Natural killer cell (primary cell): ENCODE results near the gene PHF20. TPM values are rescaled to one million over a fixed set of nuclear protein-coding genes. Genes with fewer than 3 reads are reported as not detected.

Experiments
- ATAC-seq, 3 donors: fragments of 150-1000 bp in 2 of 3; fragments of 200-7000 bp in 1 of 3; cut with Tn5 transposase; 1 replicate in 1 of 3; 2 replicates in 2 of 3; pipeline ENCODE4 v1.10.0; 2021; ENCODE audit warnings: mild to moderate bottlenecking in 2 of 3, moderate library complexity in 2 of 3
- DNase-seq, 2 donors: peaks; one replicate each; pipeline versions ENCODE4 v3.0.0 to v3.0.0-alpha.2; 2013 to 2021; ENCODE audit warnings: mixed read lengths in 1 of 2
- H3K27ac ChIP-seq: one replicate; pipeline ENCODE4 v1.5.1; 2013; ENCODE audit warnings: mild to moderate bottlenecking, low read length
- H3K27me3 ChIP-seq: one replicate; pipeline ENCODE4 v1.6.1; 2013; ENCODE audit warnings: low read length; ENCODE audit not compliant: control insufficient read depth, insufficient read depth
- H3K36me3 ChIP-seq: one replicate; pipeline ENCODE4 v1.6.1; 2013; ENCODE audit warnings: low read length; ENCODE audit not compliant: control insufficient read depth, insufficient read depth
- H3K4me1 ChIP-seq: one replicate; pipeline ENCODE4 v1.6.1; 2013; ENCODE audit warnings: low read length; ENCODE audit not compliant: control insufficient read depth, insufficient read depth
- H3K4me3 ChIP-seq: one replicate; pipeline ENCODE4 v1.5.1; 2013; ENCODE audit warnings: low read length
- H3K9me3 ChIP-seq: one replicate; pipeline ENCODE4 v1.6.1; 2013; ENCODE audit warnings: low read length; ENCODE audit not compliant: control insufficient read depth, insufficient read depth
- H3K27ac Mint-ChIP-seq, 2 donors: one replicate each; pipeline ENCODE4 v1.8.0; 2022; ENCODE audit warnings: mild to moderate bottlenecking in 2 of 2, mixed read lengths in 2 of 2, moderate library complexity in 1 of 2
- H3K27me3 Mint-ChIP-seq, 2 donors: one replicate each; pipeline ENCODE4 v1.8.0; 2022; ENCODE audit warnings: low read depth in 2 of 2, mixed read lengths in 2 of 2
- H3K36me3 Mint-ChIP-seq: one replicate; pipeline ENCODE4 v1.8.0; 2022; ENCODE audit warnings: mixed read lengths
- H3K4me1 Mint-ChIP-seq, 2 donors: one replicate each; pipeline ENCODE4 v1.8.0; 2022; ENCODE audit warnings: mixed read lengths in 2 of 2
- H3K4me3 Mint-ChIP-seq: one replicate; pipeline ENCODE4 v1.8.0; 2022; ENCODE audit warnings: mild to moderate bottlenecking, moderate library complexity, mixed read lengths
- H3K9me3 Mint-ChIP-seq, 2 donors: one replicate each; pipeline ENCODE4 v1.8.0; 2022; ENCODE audit warnings: mixed read lengths in 2 of 2
- WGBS: methylation state at CpG from one replicate; pipeline ENCODE4 v1.1.7; 2013; ENCODE audit warnings: missing lambda C conversion rate; ENCODE audit not compliant: insufficient coverage; 5-methylcytosine and 5-hydroxymethylcytosine counted together
- intact Hi-C: fragments of 100-400 bp; cut with micrococcal nuclease; formaldehyde crosslinking; loops from one replicate; pipeline ENCODE4 v1.14.2; 2022
- total RNA-seq, 4 donors: library from RNA; stranded (reverse); fragments of 120-200 nt in 1 of 4; gene quantifications; one replicate each; pipeline versions ENCODE4 v1.2.3 to v1.2.4, GENCODE V29; 2013 to 2022
- TF ChIP-seq, protein P1 (sequence below): fragments of 200-600 bp; IDR thresholded peaks from one replicate; pipeline ENCODE4 v1.8.0; 2022; ENCODE audit warnings: antibody characterized with exemption

The PHF20 gene
- total RNA-seq, 3 donors from 2014 or later (not counting 1 experiment from before 2014, with no cell fraction given): 151 to 165 (median 161) TPM

GRCh38 chr20:35730583-35731468, 41.0 kb upstream of the PHF20 start:
- DNase-seq (no peak), ATAC-seq (no peak)
- H3K4me1 ChIP-seq: peaks cover 20% of the 10 kb centered on the region
- Mint-ChIP-seq H3K27ac (peak overlapping the region in 1 of 2 donors; percentile 79), H3K4me1 (peaks cover 51 to 53% of the 10 kb centered on the region in 2 donors), H3K4me3 (peak overlapping the region; percentile 32), H3K27me3 (no peaks in the 10 kb centered on the region), H3K36me3 (peaks cover 37% of the 10 kb centered on the region), H3K9me3 (no peaks in the 10 kb centered on the region)
- no peak overlapping the region for H3K4me3 ChIP-seq
- intact Hi-C loops: no loop called here
- H3K9me3 ChIP-seq: no peaks in the 10 kb centered on the region
- H3K27ac ChIP-seq: no peak overlapping the region
- peaks cover 97% of the 10 kb centered on the region for H3K36me3 ChIP-seq
- 87% methylated on average over 3 of the region's 4 CpGs for WGBS
- TF ChIP-seq, protein P1, sequence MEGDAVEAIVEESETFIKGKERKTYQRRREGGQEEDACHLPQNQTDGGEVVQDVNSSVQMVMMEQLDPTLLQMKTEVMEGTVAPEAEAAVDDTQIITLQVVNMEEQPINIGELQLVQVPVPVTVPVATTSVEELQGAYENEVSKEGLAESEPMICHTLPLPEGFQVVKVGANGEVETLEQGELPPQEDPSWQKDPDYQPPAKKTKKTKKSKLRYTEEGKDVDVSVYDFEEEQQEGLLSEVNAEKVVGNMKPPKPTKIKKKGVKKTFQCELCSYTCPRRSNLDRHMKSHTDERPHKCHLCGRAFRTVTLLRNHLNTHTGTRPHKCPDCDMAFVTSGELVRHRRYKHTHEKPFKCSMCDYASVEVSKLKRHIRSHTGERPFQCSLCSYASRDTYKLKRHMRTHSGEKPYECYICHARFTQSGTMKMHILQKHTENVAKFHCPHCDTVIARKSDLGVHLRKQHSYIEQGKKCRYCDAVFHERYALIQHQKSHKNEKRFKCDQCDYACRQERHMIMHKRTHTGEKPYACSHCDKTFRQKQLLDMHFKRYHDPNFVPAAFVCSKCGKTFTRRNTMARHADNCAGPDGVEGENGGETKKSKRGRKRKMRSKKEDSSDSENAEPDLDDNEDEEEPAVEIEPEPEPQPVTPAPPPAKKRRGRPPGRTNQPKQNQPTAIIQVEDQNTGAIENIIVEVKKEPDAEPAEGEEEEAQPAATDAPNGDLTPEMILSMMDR: no peak
- no peaks in the 10 kb centered on the region for H3K27me3 ChIP-seq

DNA sequence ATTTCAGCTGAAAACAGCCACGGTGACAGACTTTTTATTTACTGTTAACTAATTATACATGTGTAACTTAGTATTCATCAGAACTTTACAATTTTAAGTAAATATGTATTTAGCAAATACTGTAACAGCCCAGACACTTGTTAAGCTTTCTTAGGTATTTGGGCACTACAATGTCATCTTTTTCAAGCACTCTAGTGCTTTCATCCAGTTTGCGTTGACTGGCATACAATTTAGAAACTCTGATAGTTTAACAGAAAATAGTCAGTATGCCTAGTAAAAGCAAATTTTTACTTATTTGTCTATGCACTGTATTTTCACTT, 40.4 kb upstream of the PHF20 start:
- Histone ChIP-seq H3K27ac (no peak overlapping the region), H3K27me3 (no peaks in the 10 kb centered on the region), H3K4me3 (no peak overlapping the region), H3K4me1 (peaks cover 21% of the 10 kb centered on the region), H3K9me3 (no peaks in the 10 kb centered on the region), H3K36me3 (peaks cover 97% of the 10 kb centered on the region)
- Mint-ChIP-seq H3K4me1 (peaks cover 55 to 58% of the 10 kb centered on the region in 2 donors), H3K36me3 (peaks cover 37% of the 10 kb centered on the region), H3K4me3 (no peak overlapping the region), H3K27me3 (no peaks in the 10 kb centered on the region), H3K9me3 (no peaks in the 10 kb centered on the region), H3K27ac (peak overlapping the region; percentile 20 to 79)
- intact Hi-C loops: no loop called here
- DNase-seq (no peak), ATAC-seq (no peak)
- TF ChIP-seq, protein P1: no peak
- 88% methylated on average over 1 of the region's 2 CpGs for WGBS

- no peaks in the 10 kb centered on the region for H3K9me3 ChIP-seq
- peaks cover 27% of the 10 kb centered on the region for H3K4me1 ChIP-seq
- peak overlapping the region; percentile 20 to 79 for H3K27ac Mint-ChIP-seq
- ATAC-seq (no peak), DNase-seq (no peak)
- H3K4me3 ChIP-seq: no peak overlapping the region
- H3K4me3 Mint-ChIP-seq: peak overlapping the region; percentile 2
- peaks cover 52 to 58% of the 10 kb centered on the region in 2 donors for H3K4me1 Mint-ChIP-seq
- TF ChIP-seq, protein P1: no peak
- WGBS: 93% methylated on average over 24 of the region's 24 CpGs
- H3K9me3 Mint-ChIP-seq: no peaks in the 10 kb centered on the region
- intact Hi-C loops: no loop called here
- peaks cover 37% of the 10 kb centered on the region for H3K36me3 Mint-ChIP-seq
- no peaks in the 10 kb centered on the region for H3K27me3 Mint-ChIP-seq
- H3K27ac ChIP-seq: no peak overlapping the region
- H3K36me3 ChIP-seq: peaks cover 95% of the 10 kb centered on the region
- no peaks in the 10 kb centered on the region for H3K27me3 ChIP-seq
Measured at GRCh38 chr20:35731862-35732643, 39.8 kb upstream of the PHF20 start.
